Stimulated activated CD4-positive, alpha-beta T cell treated with anti-CD3 and anti-CD28 coated beads, Interleukin-1b, Interleukin-23, amount 100 ng/mL, for 48 hours (primary cell): ENCODE results near the gene MVB12A.
A peak's percentile ranks its signal among the peaks of the same experiment; 100 is the strongest.

Experiments used
- DNase-seq: peaks from one replicate; pipeline ENCODE4 v3.0.0-alpha.2; 2020

MVB12A gene

GRCh38 chr19:17419621-17420474, at the start of gene MVB12A:
Gene MVB12A, plus strand, starts transcription at chr19:17420047. Its CDS starts 89 bp downstream, at chr19:17420136.
- peak; percentile 96 for DNase-seq

GRCh38 chr19:17376935-17377600, 42.8 kb upstream of the MVB12A start, which contains the start of gene PLVAP:
Gene PLVAP, minus strand, starts transcription at chr19:17377342. Its CDS starts 54 bp downstream, at chr19:17377288.
- DNase-seq = no peak

- no peak for DNase-seq
These were observed 41.6 kb upstream of the MVB12A start for GRCh38 chr19:17378271-17378670.

GRCh38 chr19:17379221-17379631, 40.6 kb upstream of the MVB12A start:
- DNase-seq = no peak

- no peak for DNase-seq
These were observed 39.3 kb upstream of the MVB12A start for GRCh38 chr19:17380426-17381138.

GRCh38 chr19:17385878-17386611, 33.8 kb upstream of the MVB12A start:
- DNase-seq = peak; percentile 56

GRCh38 chr19:17389288-17389687, 30.6 kb upstream of the MVB12A start:
- no peak for DNase-seq

GRCh38 chr19:17389957-17390664, 29.7 kb upstream of the MVB12A start:
- no peak for DNase-seq

- DNase-seq = peak; percentile 91
These were observed 29.0 kb upstream of the MVB12A start for GRCh38 chr19:17390665-17391370.

GRCh38 chr19:17391371-17392151, 28.3 kb upstream of the MVB12A start:
- no peak for DNase-seq

- no peak for DNase-seq
These were observed 26.8 kb upstream of the MVB12A start for GRCh38 chr19:17393002-17393401.

- DNase-seq = no peak
These were observed 25.9 kb upstream of the MVB12A start, which contains the start of gene CCDC194 for GRCh38 chr19:17393914-17394313. Gene CCDC194, minus strand, starts transcription at chr19:17394196. Its CDS starts 38 bp downstream, at chr19:17394158.

- peak; percentile 79 for DNase-seq
These were observed 24.9 kb upstream of the MVB12A start for GRCh38 chr19:17394891-17395415.

- DNase-seq = no peak
These were observed 20.8 kb upstream of the MVB12A start for GRCh38 chr19:17398902-17399527.

GRCh38 chr19:17401628-17402027, 18.2 kb upstream of the MVB12A start:
- DNase-seq = no peak

- peak; percentile 47 for DNase-seq
These were observed 16.6 kb upstream of the MVB12A start for GRCh38 chr19:17402982-17403855.

GRCh38 chr19:17404015-17404414, 15.8 kb upstream of the MVB12A start:
- no peak for DNase-seq

- DNase-seq = peak; percentile 11
These were observed 15.1 kb upstream of the MVB12A start for GRCh38 chr19:17404621-17405249.
